Natural killer cell treated with Interleukin-12 subunit alpha and Interleukin-12 subunit beta and Interleukin-15 and Interleukin-18, amount 100 ng/mL, for 72 hours (primary cell): ENCODE results near the gene CHD3. TPM values are rescaled to one million over a fixed set of nuclear protein-coding genes. Genes with fewer than 3 reads are reported as not detected.

Experiments used
- ATAC-seq, 2 donors: fragments of 150-1000 bp; cut with Tn5 transposase in 1 of 2; sonication (Bioruptor Pico), chemical (Tn5 transposase) in 1 of 2; 2 replicates each; pipeline ENCODE4 v1.10.0; 2021
- DNase-seq: peaks from one replicate; pipeline ENCODE4 v3.0.0; 2022; ENCODE audit warnings: low spot score
- H3K27ac Mint-ChIP-seq, 2 donors: 1 replicate in 1 of 2; 2 replicates in 1 of 2; pipeline ENCODE4 v1.8.0; 2022; ENCODE audit warnings: mixed read lengths in 2 of 2, mild to moderate bottlenecking in 1 of 2, moderate library complexity in 1 of 2
- H3K27me3 Mint-ChIP-seq, 2 donors: 1 replicate in 1 of 2; 2 replicates in 1 of 2; pipeline ENCODE4 v1.8.0; 2022; ENCODE audit warnings: mixed read lengths in 2 of 2
- H3K36me3 Mint-ChIP-seq: one replicate; pipeline ENCODE4 v1.8.0; 2022; ENCODE audit warnings: mixed read lengths
- H3K4me1 Mint-ChIP-seq, 2 donors: 1 replicate in 1 of 2; 2 replicates in 1 of 2; pipeline ENCODE4 v1.8.0; 2022; ENCODE audit warnings: low read depth in 2 of 2, mixed read lengths in 2 of 2, mild to moderate bottlenecking in 1 of 2
- H3K4me3 Mint-ChIP-seq: one replicate; pipeline ENCODE4 v1.8.0; 2022; ENCODE audit warnings: mixed read lengths
- H3K9me3 Mint-ChIP-seq: 2 replicates; pipeline ENCODE4 v1.8.0; 2022; ENCODE audit warnings: mixed read lengths
- total RNA-seq, 2 donors: library from RNA; stranded (reverse); gene quantifications; one replicate each; pipeline ENCODE4 v1.2.3, GENCODE V29; 2022

The CHD3 gene
- total RNA-seq, 2 donors from 2014 or later, result 106 to 192 TPM

DNA sequence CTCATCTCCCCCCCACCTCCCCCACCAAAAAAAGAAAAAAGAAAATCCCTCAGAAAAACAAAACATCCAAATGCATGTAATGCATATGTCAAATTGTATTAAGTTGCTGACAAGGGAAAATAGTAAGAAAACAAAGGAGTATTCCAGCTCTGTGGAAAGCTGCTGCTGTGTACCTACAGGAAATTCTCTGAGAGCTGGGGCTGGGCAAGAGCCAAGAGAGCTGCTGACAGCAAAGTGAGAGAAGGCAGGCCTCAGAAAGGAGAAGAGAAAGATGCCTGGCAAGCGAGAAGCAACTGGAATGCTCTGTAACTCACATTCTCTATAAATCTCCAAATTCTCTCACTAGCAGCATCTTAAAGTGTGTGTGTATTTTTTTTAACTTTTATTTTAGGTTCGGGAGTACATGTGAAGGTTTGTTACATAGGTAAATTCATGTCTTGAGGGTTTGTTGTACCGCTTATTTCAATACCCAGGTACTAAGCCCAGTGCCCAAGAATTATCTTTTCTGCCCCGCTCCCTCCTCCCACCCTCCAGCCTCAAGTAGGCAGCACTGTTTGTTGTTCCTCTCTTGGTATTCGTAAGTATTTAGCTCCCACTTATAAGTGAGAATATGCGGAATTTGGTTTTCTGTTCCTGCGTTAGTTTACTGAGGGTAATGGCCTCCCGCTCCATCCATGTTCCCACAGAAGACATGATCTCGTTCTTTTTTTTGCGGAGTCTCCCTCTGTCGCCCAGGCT is 67.8 kb downstream of the CHD3 start:
- Mint-ChIP-seq H3K9me3 (no peaks in the 10 kb centered on the region), H3K4me1 (peaks cover 2 to 8% of the 10 kb centered on the region in 2 donors), H3K4me3 (no peak overlapping the region), H3K27ac (no peak overlapping the region), H3K36me3 (no peaks in the 10 kb centered on the region), H3K27me3 (peaks cover under 1 to 2% of the 10 kb centered on the region in 2 donors)
- no peak for DNase-seq
- no peak for ATAC-seq

DNA sequence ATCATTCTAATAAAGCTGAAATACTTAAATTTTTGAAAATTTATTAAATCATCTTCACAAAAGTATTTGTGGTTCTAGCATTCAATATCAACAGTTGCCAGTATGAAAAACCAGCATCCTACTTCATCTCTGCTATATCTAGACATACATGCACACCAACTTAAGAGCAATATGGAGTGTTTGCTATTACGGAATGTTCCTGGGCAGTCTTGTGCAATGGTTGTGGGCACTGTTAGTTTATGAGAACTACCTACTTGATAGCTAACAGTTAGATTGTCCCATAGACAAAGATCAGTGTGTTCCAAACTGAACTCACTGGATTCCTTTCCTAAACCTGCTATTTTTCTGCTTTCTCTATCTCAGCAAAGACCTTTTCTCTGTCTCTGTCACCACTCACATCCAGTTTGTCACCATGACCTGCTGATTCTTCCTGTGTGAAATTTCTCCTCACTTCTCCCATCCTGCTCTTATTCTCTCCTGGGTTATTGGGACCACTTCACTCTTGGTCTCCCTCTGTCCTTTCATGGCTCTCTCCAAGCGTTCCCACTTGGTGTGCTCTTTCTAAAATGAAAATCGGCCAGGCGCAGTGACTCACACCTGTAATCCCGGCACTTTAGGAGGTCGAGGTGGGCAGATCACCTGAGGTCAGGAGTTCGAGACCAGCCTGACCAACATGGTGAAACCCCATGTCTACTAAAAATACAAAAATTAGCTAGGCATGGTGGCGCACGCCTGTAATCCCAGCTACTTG is 71.1 kb downstream of the CHD3 start:
- ATAC-seq (no peak), DNase-seq (no peak)
- H3K36me3 Mint-ChIP-seq, result no peaks in the 10 kb centered on the region
- H3K4me1 Mint-ChIP-seq, result peaks cover 0 to 4% of the 10 kb centered on the region in 2 donors
- no peaks in the 10 kb centered on the region for H3K9me3 Mint-ChIP-seq
- H3K4me3 Mint-ChIP-seq, result no peak overlapping the region
- peak overlapping the region in 1 of 2 donors; percentile 17 for H3K27ac Mint-ChIP-seq
- peaks cover 2 to 8% of the 10 kb centered on the region in 2 donors for H3K27me3 Mint-ChIP-seq

DNA sequence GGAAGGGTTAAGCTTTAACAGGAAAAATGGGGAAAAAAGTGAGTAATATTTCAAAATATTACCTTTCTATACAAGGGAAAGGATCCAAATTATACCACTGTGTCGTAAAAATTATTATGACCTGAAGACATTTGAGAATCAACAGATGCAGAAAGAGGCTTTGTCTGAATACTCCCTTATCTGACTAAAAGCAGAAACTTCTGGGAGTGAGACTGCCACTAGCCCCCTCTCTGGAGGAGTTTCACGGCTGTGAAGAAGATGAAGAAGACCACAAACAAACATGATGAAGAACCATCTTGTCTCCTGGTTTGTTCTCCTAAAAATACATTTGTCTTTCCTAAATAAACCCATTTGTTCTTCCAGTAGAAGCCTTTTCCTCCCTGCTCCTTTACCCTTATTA is 72.8 kb downstream of the CHD3 start:
- H3K27me3 Mint-ChIP-seq, result peaks cover 2 to 8% of the 10 kb centered on the region in 2 donors
- no peak for ATAC-seq
- H3K4me1 Mint-ChIP-seq, result peaks cover 0 to 4% of the 10 kb centered on the region in 2 donors
- no peaks in the 10 kb centered on the region for H3K36me3 Mint-ChIP-seq
- no peak overlapping the region for H3K27ac Mint-ChIP-seq
- no peak for DNase-seq
- H3K9me3 Mint-ChIP-seq, result no peaks in the 10 kb centered on the region
- no peak overlapping the region for H3K4me3 Mint-ChIP-seq

Other genes with a start within 250 kb of the CHD3 start
- under 1 TPM in 1 of 2 donors, not detected in 1; 0.25 TPM for gene ATP1B2, start 237.9 kb upstream of the CHD3 start, total RNA-seq
- 100 to 1,000 TPM in 1 of 2 donors, 10 to 100 TPM in 1; 98.2 to 112 TPM for gene TP53, start 201.3 kb upstream of the CHD3 start, total RNA-seq
- gene WRAP53, start 200.3 kb upstream of the CHD3 start, total RNA-seq, result 10 to 100 TPM; 19.4 to 48.2 TPM
- gene EFNB3, start 183.6 kb upstream of the CHD3 start, total RNA-seq, result not detected
- under 1 TPM in 1 of 2 donors, not detected in 1; 0.10 TPM for gene DNAH2, start 171.0 kb upstream of the CHD3 start, total RNA-seq
- gene KDM6B, start 54.6 kb upstream of the CHD3 start, total RNA-seq, result 10 to 100 TPM; 52.0 to 67.6 TPM
- 1 to 10 TPM; 2.4 to 2.7 TPM for gene TMEM88, start 33.7 kb upstream of the CHD3 start, total RNA-seq
- 100 to 1,000 TPM in 1 of 2 donors, 10 to 100 TPM in 1; 54.1 to 105 TPM for gene NAA38, start 31.2 kb upstream of the CHD3 start, total RNA-seq
- 10 to 100 TPM; 11.3 to 12.9 TPM for gene CYB5D1, start 30.8 kb upstream of the CHD3 start, total RNA-seq
- 1 to 10 TPM; 2.5 to 4.7 TPM for gene RNF227, start 27.5 kb downstream of the CHD3 start, total RNA-seq
- gene KCNAB3, start 41.1 kb downstream of the CHD3 start, total RNA-seq, result 10 to 100 TPM in 1 of 2 donors, 1 to 10 TPM in 1; 8.9 to 14.6 TPM
- gene TRAPPC1, start 43.2 kb downstream of the CHD3 start, total RNA-seq, result 100 to 1,000 TPM; 162 to 217 TPM
- gene CNTROB, start 43.4 kb downstream of the CHD3 start, total RNA-seq, result 10 to 100 TPM; 32.6 to 74.6 TPM
- gene GUCY2D, start 113.8 kb downstream of the CHD3 start, total RNA-seq, result not detected
- not detected for gene ALOX15B, start 150.3 kb downstream of the CHD3 start, total RNA-seq
- gene ALOX12B, start 198.9 kb downstream of the CHD3 start, total RNA-seq, result under 1 TPM in 1 of 2 donors, not detected in 1; 0.62 TPM
- gene ALOXE3, start 229.7 kb downstream of the CHD3 start, total RNA-seq, result not detected
- not detected for gene HES7, start 235.3 kb downstream of the CHD3 start, total RNA-seq